Dedifferentiated amniotic fluid mesenchymal stem cell (primary cell): Measurements from ENCODE around the gene CSNK2A1.

ENCODE experiments used
- DNase-seq: peaks from one replicate; pipeline ENCODE4 v3.0.0-alpha.2; 2016; ENCODE audit errors: extremely low spot score

Gene CSNK2A1

GRCh38 chr20:564192-564591, 20.6 kb upstream of the CSNK2A1 start:
- DNase-seq, result no peak

GRCh38 chr20:563187-563586, 19.6 kb upstream of the CSNK2A1 start:
- no peak for DNase-seq

- no peak for DNase-seq
Measured at GRCh38 chr20:562232-562897, 18.8 kb upstream of the CSNK2A1 start.

- peak; percentile 74 for DNase-seq
Measured at GRCh38 chr20:561437-562231, 18.0 kb upstream of the CSNK2A1 start.

- no peak for DNase-seq
Measured at GRCh38 chr20:560680-561079, 17.1 kb upstream of the CSNK2A1 start.

GRCh38 chr20:558117-558516, 14.5 kb upstream of the CSNK2A1 start:
- no peak for DNase-seq

GRCh38 chr20:556984-557383, 13.4 kb upstream of the CSNK2A1 start:
- DNase-seq, result no peak

- DNase-seq, result no peak
Measured at GRCh38 chr20:555976-556385, 12.4 kb upstream of the CSNK2A1 start.

GRCh38 chr20:550611-551010, 7.0 kb upstream of the CSNK2A1 start:
- DNase-seq, result no peak

GRCh38 chr20:549722-550496, 6.3 kb upstream of the CSNK2A1 start:
- DNase-seq, result no peak

- DNase-seq, result no peak
Measured at GRCh38 chr20:548906-549305, 5.3 kb upstream of the CSNK2A1 start.

GRCh38 chr20:547394-547793, 3.8 kb upstream of the CSNK2A1 start:
- DNase-seq, result no peak

- no peak for DNase-seq
Measured at GRCh38 chr20:546353-546752, 2.8 kb upstream of the CSNK2A1 start.

GRCh38 chr20:544153-544725, 649 bp upstream of the CSNK2A1 start:
- no peak for DNase-seq

- no peak for DNase-seq
Measured at GRCh38 chr20:542777-543368, 717 bp downstream of the CSNK2A1 start.

GRCh38 chr20:540391-541201, 3.0 kb downstream of the CSNK2A1 start:
- DNase-seq, result no peak

- no peak for DNase-seq
Measured at GRCh38 chr20:539848-540247, 3.7 kb downstream of the CSNK2A1 start.

- DNase-seq, result no peak
Measured at GRCh38 chr20:539191-539590, 4.4 kb downstream of the CSNK2A1 start.

- DNase-seq, result no peak
Measured at GRCh38 chr20:537983-538382, 5.6 kb downstream of the CSNK2A1 start.

GRCh38 chr20:536426-537010, 7.1 kb downstream of the CSNK2A1 start:
- DNase-seq, result no peak

GRCh38 chr20:535958-536357, 7.6 kb downstream of the CSNK2A1 start:
- no peak for DNase-seq
